Measurements from ENCODE around the gene APP.

APP gene

DNA sequence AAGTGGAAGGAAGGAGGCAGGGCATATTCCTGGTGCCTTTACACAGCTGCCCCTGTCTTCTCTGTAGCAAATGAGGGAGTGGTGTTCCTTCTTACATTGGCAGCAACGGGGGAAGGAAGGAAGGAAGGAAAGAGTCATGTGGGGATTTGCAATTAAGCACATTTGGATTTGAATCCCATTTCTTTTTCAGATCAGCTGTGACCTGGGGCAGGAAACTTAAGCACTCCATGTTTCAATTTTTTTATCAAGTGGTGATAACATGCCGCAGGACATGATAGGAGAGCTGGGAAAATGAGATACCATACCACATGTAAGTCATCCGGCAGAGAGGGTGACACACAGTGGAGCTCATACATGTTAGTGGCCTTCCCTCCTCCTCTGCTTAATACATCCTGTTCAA lies 186.8 kb downstream of the APP start:
- Histone ChIP-seq H3F3A (ENCODE audit: insufficient read depth, low read length) (no peaks in the 10 kb centered on the region), H3K27me3 (replicated peaks; ENCODE audit: insufficient read depth, low read length) (no peaks in the 10 kb centered on the region), H3K9me3 (replicated peaks; ENCODE audit: insufficient read depth, low read length) (no peaks in the 10 kb centered on the region), H3K79me2 (ENCODE audit: low read length) (no peaks in the 10 kb centered on the region), H3K27ac (ENCODE audit: low read length) (no peak overlapping the region), H3K36me3 (replicated peaks; ENCODE audit: insufficient read depth, low read length) (no peaks in the 10 kb centered on the region), H3K9ac (ENCODE audit: low read length) (no peak overlapping the region), H3K4me1 (ENCODE audit: low read length) (no peaks in the 10 kb centered on the region), H4K20me1 (ENCODE audit: insufficient read depth, low read length) (no peaks in the 10 kb centered on the region), H3K9me2 (replicated peaks; ENCODE audit: insufficient read depth, low read length) (no peaks in the 10 kb centered on the region), H3K4me2 (ENCODE audit: low read depth, low read length) (no peak overlapping the region), H2AFZ (ENCODE audit: low read length) (no peak overlapping the region), H3K4me3 (ENCODE audit: low read length) (no peak overlapping the region)
- TF ChIP-seq EZH2phosphoT487 (IDR thresholded peaks at IDR 0.05; ENCODE audit: low read length) = no peak
- TF ChIP-seq CTCF (IDR thresholded peaks at IDR 0.05; ENCODE audit: low read length) = no peak
- no peak for TF ChIP-seq EZH2 (optimal IDR thresholded peaks at IDR 0.05; ENCODE audit: low read depth, low read length)
- no peak for DNase-seq

- TF ChIP-seq CTCF (IDR thresholded peaks at IDR 0.05; ENCODE audit: low read length) (no peak), EZH2phosphoT487 (IDR thresholded peaks at IDR 0.05; ENCODE audit: low read length) (no peak), EZH2 (optimal IDR thresholded peaks at IDR 0.05; ENCODE audit: low read depth, low read length) (no peak)
- Histone ChIP-seq H3K9me3 (replicated peaks; ENCODE audit: insufficient read depth, low read length) (no peaks in the 10 kb centered on the region), H3F3A (ENCODE audit: insufficient read depth, low read length) (no peaks in the 10 kb centered on the region), H4K20me1 (ENCODE audit: insufficient read depth, low read length) (no peaks in the 10 kb centered on the region), H2AFZ (ENCODE audit: low read length) (no peak overlapping the region), H3K9me2 (replicated peaks; ENCODE audit: insufficient read depth, low read length) (no peaks in the 10 kb centered on the region), H3K27me3 (replicated peaks; ENCODE audit: insufficient read depth, low read length) (no peaks in the 10 kb centered on the region), H3K79me2 (ENCODE audit: low read length) (no peaks in the 10 kb centered on the region), H3K4me2 (ENCODE audit: low read depth, low read length) (no peak overlapping the region), H3K27ac (ENCODE audit: low read length) (no peak overlapping the region), H3K9ac (ENCODE audit: low read length) (no peak overlapping the region), H3K4me3 (ENCODE audit: low read length) (no peak overlapping the region), H3K4me1 (ENCODE audit: low read length) (no peaks in the 10 kb centered on the region), H3K36me3 (replicated peaks; ENCODE audit: insufficient read depth, low read length) (no peaks in the 10 kb centered on the region)
- no peak for DNase-seq
Observed at GRCh38 chr21:25980710-25981109, 189.9 kb downstream of the APP start.

GRCh38 chr21:25979845-25980616 lies 190.5 kb downstream of the APP start:
- H3K79me2 ChIP-seq (ENCODE audit: low read length) = no peaks in the 10 kb centered on the region
- no peak overlapping the region for H3K4me3 ChIP-seq (ENCODE audit: low read length)
- no peak for TF ChIP-seq CTCF (IDR thresholded peaks at IDR 0.05; ENCODE audit: low read length)
- no peak for TF ChIP-seq EZH2 (optimal IDR thresholded peaks at IDR 0.05; ENCODE audit: low read depth, low read length)
- no peak for TF ChIP-seq EZH2phosphoT487 (IDR thresholded peaks at IDR 0.05; ENCODE audit: low read length)
- no peak overlapping the region for H3K9ac ChIP-seq (ENCODE audit: low read length)
- H3F3A ChIP-seq (ENCODE audit: insufficient read depth, low read length) = no peaks in the 10 kb centered on the region
- no peaks in the 10 kb centered on the region for H3K9me2 ChIP-seq (replicated peaks; ENCODE audit: insufficient read depth, low read length)
- no peaks in the 10 kb centered on the region for H3K4me1 ChIP-seq (ENCODE audit: low read length)
- H3K9me3 ChIP-seq (replicated peaks; ENCODE audit: insufficient read depth, low read length) = no peaks in the 10 kb centered on the region
- no peak overlapping the region for H3K27ac ChIP-seq (ENCODE audit: low read length)
- H2AFZ ChIP-seq (ENCODE audit: low read length) = no peak overlapping the region
- H3K36me3 ChIP-seq (replicated peaks; ENCODE audit: insufficient read depth, low read length) = no peaks in the 10 kb centered on the region; the same call in 1 of the 2 replicates
- no peak overlapping the region for H3K4me2 ChIP-seq (ENCODE audit: low read depth, low read length)
- H4K20me1 ChIP-seq (ENCODE audit: insufficient read depth, low read length) = no peaks in the 10 kb centered on the region
- no peak for DNase-seq
- H3K27me3 ChIP-seq (replicated peaks; ENCODE audit: insufficient read depth, low read length) = no peaks in the 10 kb centered on the region
